Duodenal mucosa (tissue), 2 donors: ENCODE measurements around the gene VTN.

Experiments used
- H3K27ac ChIP-seq: one replicate; pipeline ENCODE4 v1.7.0; 2013; ENCODE audit warnings: low read depth, low read length
- H3K27me3 ChIP-seq, 2 donors: one replicate each; pipeline ENCODE4 v1.7.0; 2013; ENCODE audit warnings: low read length in 2 of 2, control low read depth in 1 of 2; ENCODE audit not compliant: insufficient read depth in 2 of 2, control insufficient read depth in 1 of 2
- H3K36me3 ChIP-seq, 2 donors: one replicate each; pipeline ENCODE4 v1.7.0; 2013; ENCODE audit warnings: low read length in 2 of 2, control low read depth in 1 of 2; ENCODE audit not compliant: insufficient read depth in 2 of 2, control insufficient read depth in 1 of 2
- H3K4me1 ChIP-seq, 2 donors: one replicate each; pipeline ENCODE4 v1.7.0; 2013; ENCODE audit warnings: low read length in 2 of 2, control low read depth in 1 of 2; ENCODE audit not compliant: insufficient read depth in 2 of 2, control insufficient read depth in 1 of 2
- H3K4me3 ChIP-seq, 2 donors: one replicate each; pipeline ENCODE4 v1.7.0; 2013; ENCODE audit warnings: low read length in 2 of 2, low read depth in 1 of 2
- H3K9ac ChIP-seq, 2 donors: one replicate each; pipeline ENCODE4 v1.7.0; 2013; ENCODE audit warnings: low read length in 2 of 2, low read depth in 1 of 2
- H3K9me3 ChIP-seq, 2 donors: one replicate each; pipeline ENCODE4 v1.7.0; 2013; ENCODE audit warnings: low read length in 2 of 2, control low read depth in 1 of 2; ENCODE audit not compliant: control insufficient read depth in 1 of 2

The VTN gene

GRCh38 chr17:28396635-28397239 is 26.6 kb upstream of the VTN start:
- Histone ChIP-seq H3K9ac (no peak overlapping the region), H3K4me1 (peaks cover 0 to 12% of the 10 kb centered on the region in 2 donors), H3K4me3 (no peak overlapping the region), H3K27ac (no peak overlapping the region), H3K27me3 (no peaks in the 10 kb centered on the region), H3K36me3 (peaks cover 18 to 43% of the 10 kb centered on the region in 2 donors), H3K9me3 (no peaks in the 10 kb centered on the region)

- Histone ChIP-seq H3K4me3 (no peak overlapping the region), H3K36me3 (peaks cover 18 to 47% of the 10 kb centered on the region in 2 donors), H3K9ac (no peak overlapping the region), H3K4me1 (peaks cover 0 to 12% of the 10 kb centered on the region in 2 donors), H3K27me3 (no peaks in the 10 kb centered on the region), H3K27ac (no peak overlapping the region), H3K9me3 (no peaks in the 10 kb centered on the region)
These were observed 25.9 kb upstream of the VTN start for GRCh38 chr17:28395968-28396367.

- peaks cover 0 to 12% of the 10 kb centered on the region in 2 donors for H3K4me1 ChIP-seq
- no peak overlapping the region for H3K27ac ChIP-seq
- no peak overlapping the region for H3K4me3 ChIP-seq
- no peak overlapping the region for H3K9ac ChIP-seq
- no peaks in the 10 kb centered on the region for H3K27me3 ChIP-seq
- no peaks in the 10 kb centered on the region for H3K9me3 ChIP-seq
- peaks cover 18 to 48% of the 10 kb centered on the region in 2 donors for H3K36me3 ChIP-seq
These were observed 25.3 kb upstream of the VTN start for GRCh38 chr17:28395426-28395825.

- Histone ChIP-seq H3K27me3 (no peaks in the 10 kb centered on the region), H3K4me1 (peaks cover 4 to 12% of the 10 kb centered on the region in 2 donors), H3K9ac (no peak overlapping the region), H3K27ac (no peak overlapping the region), H3K9me3 (no peaks in the 10 kb centered on the region), H3K4me3 (no peak overlapping the region), H3K36me3 (peaks cover 18 to 52% of the 10 kb centered on the region in 2 donors)
These were observed 24.4 kb upstream of the VTN start for GRCh38 chr17:28394337-28395116.

- Histone ChIP-seq H3K27ac (no peak overlapping the region), H3K36me3 (peaks cover 8 to 52% of the 10 kb centered on the region in 2 donors), H3K27me3 (no peaks in the 10 kb centered on the region), H3K9me3 (no peaks in the 10 kb centered on the region), H3K9ac (no peak overlapping the region), H3K4me3 (no peak overlapping the region), H3K4me1 (peaks cover 0 to 4% of the 10 kb centered on the region in 2 donors)
These were observed 22.4 kb upstream of the VTN start for GRCh38 chr17:28392491-28392890.

- H3K4me3 ChIP-seq: no peak overlapping the region
- H3K27me3 ChIP-seq: no peaks in the 10 kb centered on the region
- H3K36me3 ChIP-seq: peaks cover 8 to 43% of the 10 kb centered on the region in 2 donors
- peaks cover 0 to 4% of the 10 kb centered on the region in 2 donors for H3K4me1 ChIP-seq
- H3K27ac ChIP-seq: no peak overlapping the region
- H3K9ac ChIP-seq: no peak overlapping the region
- no peaks in the 10 kb centered on the region for H3K9me3 ChIP-seq
These were observed 21.3 kb upstream of the VTN start for GRCh38 chr17:28391401-28391800.

- H3K36me3 ChIP-seq: peaks cover 4 to 39% of the 10 kb centered on the region in 2 donors
- no peak overlapping the region for H3K9ac ChIP-seq
- H3K4me1 ChIP-seq: peaks cover 0 to 4% of the 10 kb centered on the region in 2 donors
- H3K4me3 ChIP-seq: no peak overlapping the region
- H3K9me3 ChIP-seq: no peaks in the 10 kb centered on the region
- H3K27ac ChIP-seq: no peak overlapping the region
- H3K27me3 ChIP-seq: no peaks in the 10 kb centered on the region
These were observed 20.9 kb upstream of the VTN start for GRCh38 chr17:28390984-28391383.

GRCh38 chr17:28390563-28390962 is 20.5 kb upstream of the VTN start:
- Histone ChIP-seq H3K36me3 (peaks cover under 1 to 36% of the 10 kb centered on the region in 2 donors), H3K9me3 (no peaks in the 10 kb centered on the region), H3K4me3 (no peak overlapping the region), H3K9ac (no peak overlapping the region), H3K4me1 (peaks cover under 1 to 7% of the 10 kb centered on the region in 2 donors), H3K27ac (no peak overlapping the region), H3K27me3 (no peaks in the 10 kb centered on the region)

GRCh38 chr17:28390141-28390540 is 20.0 kb upstream of the VTN start:
- Histone ChIP-seq H3K4me3 (no peak overlapping the region), H3K36me3 (peaks cover 0 to 36% of the 10 kb centered on the region in 2 donors), H3K9me3 (no peaks in the 10 kb centered on the region), H3K27ac (no peak overlapping the region), H3K9ac (no peak overlapping the region), H3K27me3 (no peaks in the 10 kb centered on the region), H3K4me1 (peaks cover 3 to 10% of the 10 kb centered on the region in 2 donors)

- H3K4me3 ChIP-seq: no peak overlapping the region
- peaks cover 14 to 17% of the 10 kb centered on the region in 2 donors for H3K4me1 ChIP-seq
- no peaks in the 10 kb centered on the region for H3K9me3 ChIP-seq
- H3K27ac ChIP-seq: no peak overlapping the region
- H3K9ac ChIP-seq: no peak overlapping the region
- peaks cover 0 to 35% of the 10 kb centered on the region in 2 donors for H3K36me3 ChIP-seq
- H3K27me3 ChIP-seq: no peaks in the 10 kb centered on the region
These were observed 18.0 kb upstream of the VTN start for GRCh38 chr17:28388106-28388505.
